ENCODE data around the gene TTC3.

- no peak for TF ChIP-seq CTCF (IDR thresholded peaks at IDR 0.05; ENCODE audit: low read depth, low read length)
- TF ChIP-seq EZH2phosphoT487 (IDR thresholded peaks at IDR 0.05; ENCODE audit: low read depth) = no peak
Measured at GRCh38 chr21:37159949-37160348, 86.9 kb downstream of the TTC3 start.
